HCT116 (cell line): ENCODE data around the gene SCCPDH.

ENCODE experiments used
- CTCF ChIP-seq, 3 experiments: fragments of 200-600 bp in 1 of 3; sonication (generic) in 1 of 3; IDR thresholded peaks in 2 of 3; conservative IDR thresholded peaks in 1 of 3; 2 replicates each; pipeline ENCODE4 v1.5.1; 2012 to 2017; ENCODE audit warnings: low read depth in 2 of 3, low read length in 2 of 3, antibody characterized with exemption in 1 of 3, borderline replicate concordance in 1 of 3, control low read depth in 1 of 3, mild to moderate bottlenecking in 1 of 3, mixed read lengths in 1 of 3, mixed run types in 1 of 3, moderate library complexity in 1 of 3; ENCODE audit not compliant: insufficient read depth in 1 of 3
- MAX ChIP-seq: IDR thresholded peaks from 2 replicates; pipeline ENCODE4 v1.6.1; 2012
- POLR2A ChIP-seq: IDR thresholded peaks from 2 replicates; pipeline ENCODE4 v1.7.0; 2011; ENCODE audit warnings: borderline replicate concordance; ENCODE audit not compliant: insufficient read depth, insufficient read length; ENCODE audit errors: extremely low read depth
- POLR2AphosphoS5 ChIP-seq: IDR thresholded peaks from 2 replicates; pipeline ENCODE4 v1.6.1; 2011; ENCODE audit warnings: mild to moderate bottlenecking, low read depth, low read length, moderate library complexity

- TF ChIP-seq POLR2A (no peak), POLR2AphosphoS5 (no peak), CTCF (IDR thresholded peaks at IDR 0.05 in 2 of 3, conservative IDR thresholded peaks at IDR 0.05 in 1 of 3; ENCODE audit: borderline replicate concordance in 1 of 3, insufficient read depth in 1 of 3, low read depth in 2 of 3, low read length in 2 of 3) (no peak), MAX (no peak)
Measured at GRCh38 chr1:246811985-246812384, 87.8 kb downstream of the SCCPDH start.
